Endothelial cell of umbilical vein (primary cell): ENCODE results near the gene THAP9. TPM values are rescaled to one million over a fixed set of nuclear protein-coding genes. Genes with fewer than 3 reads are reported as not detected.

Experiments
- BruUV-seq: library from RNA; stranded (reverse); fragments of 400-500 nt; replicated peaks from 2 replicates; lab custom pipeline; 2021; lab: Mats Ljungman, UMichigan
- CTCF ChIA-PET: fragments of 300-600, 350-600 bp; sonication (Branson Sonifier 250); formaldehyde crosslinking; loops from one replicate; lab custom pipeline; 2021; ENCODE audit warnings: antibody characterized with exemption, inconsistent platforms; lab: Charles Lee
- POLR2A ChIA-PET: fragments of 300-600, 350-600 bp; sonication (Branson Sonifier 250); formaldehyde crosslinking; loops from one replicate; lab custom pipeline; 2021; ENCODE audit warnings: antibody characterized with exemption, inconsistent platforms; lab: Charles Lee
- DNase-seq: peaks from one replicate; pipeline ENCODE4 v3.0.0-alpha.2; 2011; ENCODE audit warnings: low read depth, low spot score
- FAIRE-seq: peaks from 2 replicates; lab custom pipeline; 2011; peaks lifted over from hg19 to GRCh38; lab: Jason Lieb, UNC
- H2AFZ ChIP-seq: 2 replicates; pipeline ENCODE4 v1.6.0; 2012; ENCODE audit warnings: low read depth, low read length, control low read depth, inconsistent platforms
- H3K27ac ChIP-seq: 2 replicates; pipeline ENCODE4 v1.5.1; 2011; ENCODE audit warnings: low read depth, mild to moderate bottlenecking, control low read depth, low read length, moderate library complexity; ENCODE audit not compliant: insufficient read depth
- H3K27me3 ChIP-seq, 2 experiments: 2 replicates each; pipeline versions ENCODE4 v1.6.0 to v1.6.1; 2011; ENCODE audit warnings: low read length in 2 of 2, mixed read lengths in 1 of 2; ENCODE audit not compliant: control insufficient read depth in 2 of 2, insufficient read depth in 2 of 2
- H3K36me3 ChIP-seq, 2 experiments: 2 replicates in 1 of 2; 3 replicates in 1 of 2; pipeline ENCODE4 v1.5.1; 2011; ENCODE audit warnings: low read length in 2 of 2, mild to moderate bottlenecking in 1 of 2, moderate library complexity in 1 of 2; ENCODE audit not compliant: control insufficient read depth in 2 of 2, insufficient read depth in 2 of 2; ENCODE audit errors: extremely low read depth in 1 of 2
- H3K4me1 ChIP-seq: 3 replicates; pipeline ENCODE4 v1.5.1; 2011; ENCODE audit warnings: mild to moderate bottlenecking, low read length; ENCODE audit not compliant: control insufficient read depth, insufficient read depth; ENCODE audit errors: extremely low read depth
- H3K4me2 ChIP-seq: 2 replicates; pipeline ENCODE4 v1.6.1; 2011; ENCODE audit warnings: low read length, control low read depth, mixed read lengths; ENCODE audit not compliant: insufficient read depth
- H3K4me3 ChIP-seq, 3 experiments: fragments of 200-600 bp in 1 of 3; sonication (generic), shearing (Covaris generic) in 1 of 3; replicated peaks in 1 of 3; 2 replicates each; pipeline ENCODE4 v1.5.1; 2011 to 2016; ENCODE audit warnings: control low read depth in 3 of 3, low read length in 3 of 3, mild to moderate bottlenecking in 2 of 3, inconsistent platforms in 1 of 3, low read depth in 1 of 3, moderate library complexity in 1 of 3; ENCODE audit not compliant: insufficient read depth in 1 of 3
- H3K79me2 ChIP-seq: 2 replicates; pipeline ENCODE4 v1.6.0; 2012; ENCODE audit warnings: low read length, inconsistent platforms; ENCODE audit not compliant: control insufficient read depth, insufficient read depth
- H3K9ac ChIP-seq: replicated peaks from 2 replicates; pipeline ENCODE3; 2011; ENCODE audit warnings: low read length, control low read depth; ENCODE audit not compliant: insufficient read depth; ENCODE audit errors: extremely low read depth
- H3K9me1 ChIP-seq: replicated peaks from 3 replicates; pipeline ENCODE4 v1.6.0; 2011; ENCODE audit warnings: mild to moderate bottlenecking, low read length; ENCODE audit not compliant: control insufficient read depth, insufficient read depth; ENCODE audit errors: extremely low read depth
- H3K9me3 ChIP-seq: replicated peaks from 2 replicates; pipeline ENCODE4 v1.5.1; 2012; ENCODE audit warnings: low read length, inconsistent platforms; ENCODE audit not compliant: control insufficient read depth, insufficient read depth
- H4K20me1 ChIP-seq: replicated peaks from 2 replicates; pipeline ENCODE3; 2011; ENCODE audit warnings: mild to moderate bottlenecking, low read length; ENCODE audit not compliant: control insufficient read depth, insufficient read depth; ENCODE audit errors: extremely low read depth
- EZH2 ChIP-seq: IDR thresholded peaks from 2 replicates; pipeline ENCODE4 v1.6.1; 2012; ENCODE audit warnings: borderline replicate concordance, low read depth, mild to moderate bottlenecking, moderate library complexity, low read length, inconsistent platforms; ENCODE audit not compliant: severe bottlenecking
- FOS ChIP-seq: IDR thresholded peaks from 2 replicates; pipeline ENCODE4 v1.6.1; 2011; ENCODE audit warnings: mild to moderate bottlenecking, low read length, moderate library complexity, borderline replicate concordance; ENCODE audit not compliant: insufficient read depth
- JUN ChIP-seq: IDR thresholded peaks from 2 replicates; pipeline ENCODE4 v1.6.1; 2011; ENCODE audit warnings: borderline replicate concordance, low read depth; ENCODE audit not compliant: insufficient read length, insufficient read depth
- MAX ChIP-seq: IDR thresholded peaks from 2 replicates; pipeline ENCODE4 v1.6.1; 2011; ENCODE audit not compliant: insufficient read depth, insufficient read length
- POLR2A ChIP-seq: IDR thresholded peaks from 2 replicates; pipeline ENCODE4 v1.6.1; 2012; ENCODE audit warnings: low read depth, mild to moderate bottlenecking, control low read depth, low read length
- POLR2AphosphoS5 ChIP-seq: IDR thresholded peaks from 2 replicates; pipeline ENCODE4 v1.6.1; 2012; ENCODE audit warnings: low read depth, mild to moderate bottlenecking, control low read depth, low read length, moderate library complexity; ENCODE audit not compliant: insufficient read depth
- dilution Hi-C: fragments of 300-500 bp; cut with MboI; formaldehyde crosslinking; loops from one replicate; pipeline ENCODE4 v1.15.0; 2019; ENCODE audit warnings: low sequenced_read_pairs; ENCODE audit not compliant: extremely low pct_ligation_motif_present
- intact Hi-C: fragments of 100-400 bp; cut with micrococcal nuclease; formaldehyde crosslinking; loops from one replicate; pipeline ENCODE4 v1.10.0; 2022
- polyA plus RNA-seq, 4 experiments: library from polyadenylated mRNA; depleted of rRNA in 3 of 4; stranded (reverse) in 3 of 4; unstranded in 1 of 4; fragments of >200 nt; gene quantifications; 2 replicates each; pipeline versions ENCODE4 v1.2.1 to v1.2.3, GENCODE V29; 2011 to 2012; ENCODE audit warnings: missing spikeins in 1 of 4
- total RNA-seq: library from RNA; stranded (reverse); gene quantifications from 2 replicates; pipeline ENCODE4 v1.2.3, GENCODE V29; 2021
- TF ChIP-seq, protein P1 (sequence below), 2 donors: IDR thresholded peaks; 1 replicate in 1 of 2; 2 replicates in 1 of 2; pipeline ENCODE4 v1.5.1; 2011; ENCODE audit warnings: low read length in 2 of 2, mild to moderate bottlenecking in 2 of 2, moderate library complexity in 2 of 2, control low read depth in 1 of 2, inconsistent platforms in 1 of 2, low read depth in 1 of 2; ENCODE audit not compliant: insufficient read depth in 1 of 2; ENCODE audit errors: extremely low read depth in 1 of 2

THAP9 gene
- total and polyA plus RNA-seq, 2 donors (not counting 3 experiments of a cell fraction or from before 2014, with no cell fraction given), result 0.86 to 1.7 TPM

- dilution Hi-C loops, result no loop called here
- intact Hi-C loops, result no loop called here
- Histone ChIP-seq H3K4me2 (no peak overlapping the region), H3K36me3 (no peaks in the 10 kb centered on the region), H4K20me1 (no peaks in the 10 kb centered on the region), H3K27me3 (no peaks in the 10 kb centered on the region), H2AFZ (no peak overlapping the region), H3K4me1 (peaks cover 16% of the 10 kb centered on the region), H3K27ac (no peak overlapping the region), H3K79me2 (peaks cover 15% of the 10 kb centered on the region), H3K9me1 (no peaks in the 10 kb centered on the region), H3K4me3 (no peak overlapping the region), H3K9ac (no peak overlapping the region), H3K9me3 (no peaks in the 10 kb centered on the region)
- TF ChIP-seq FOS, result no peak
- no peak for TF ChIP-seq JUN
- TF ChIP-seq POLR2AphosphoS5, result no peak
- TF ChIP-seq POLR2A, result no peak
- TF ChIP-seq MAX, result no peak
- TF ChIP-seq EZH2, result no peak
- TF ChIP-seq, protein P1, sequence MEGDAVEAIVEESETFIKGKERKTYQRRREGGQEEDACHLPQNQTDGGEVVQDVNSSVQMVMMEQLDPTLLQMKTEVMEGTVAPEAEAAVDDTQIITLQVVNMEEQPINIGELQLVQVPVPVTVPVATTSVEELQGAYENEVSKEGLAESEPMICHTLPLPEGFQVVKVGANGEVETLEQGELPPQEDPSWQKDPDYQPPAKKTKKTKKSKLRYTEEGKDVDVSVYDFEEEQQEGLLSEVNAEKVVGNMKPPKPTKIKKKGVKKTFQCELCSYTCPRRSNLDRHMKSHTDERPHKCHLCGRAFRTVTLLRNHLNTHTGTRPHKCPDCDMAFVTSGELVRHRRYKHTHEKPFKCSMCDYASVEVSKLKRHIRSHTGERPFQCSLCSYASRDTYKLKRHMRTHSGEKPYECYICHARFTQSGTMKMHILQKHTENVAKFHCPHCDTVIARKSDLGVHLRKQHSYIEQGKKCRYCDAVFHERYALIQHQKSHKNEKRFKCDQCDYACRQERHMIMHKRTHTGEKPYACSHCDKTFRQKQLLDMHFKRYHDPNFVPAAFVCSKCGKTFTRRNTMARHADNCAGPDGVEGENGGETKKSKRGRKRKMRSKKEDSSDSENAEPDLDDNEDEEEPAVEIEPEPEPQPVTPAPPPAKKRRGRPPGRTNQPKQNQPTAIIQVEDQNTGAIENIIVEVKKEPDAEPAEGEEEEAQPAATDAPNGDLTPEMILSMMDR (IDR thresholded peaks at IDR 0.05; ENCODE audit: extremely low read depth in 1 of 2, insufficient read depth in 1 of 2, low read depth in 1 of 2, low read length in 2 of 2), result no peak
- ChIA-PET CTCF (interaction anchor here (0.9 kb wide), 1 partner anchor 131 kb away, joined by 4 read pairs; the partner anchor contains the start of gene COPS4), POLR2A (no interaction called here)
- DNase-seq (no peak), FAIRE-seq (no peak)
- no TSS peak for BruUV-seq
Measured at GRCh38 chr4:82903737-82904136, 3.2 kb downstream of the THAP9 start.
